Medulla oblongata (tissue), 1 donor: Measurements from ENCODE around the gene CLTC.

Experiments
- DNase-seq: peaks from one replicate; pipeline ENCODE4 v3.0.0-alpha.2; 2015; ENCODE audit errors: extremely low spot score

Gene CLTC

GRCh38 chr17:59683283-59683682, 63.6 kb downstream of the CLTC start:
- no peak for DNase-seq

GRCh38 chr17:59684967-59685366, 65.3 kb downstream of the CLTC start:
- DNase-seq: no peak

- DNase-seq: no peak
These were observed 68.3 kb downstream of the CLTC start for GRCh38 chr17:59688008-59688407.

- DNase-seq: no peak
These were observed 68.8 kb downstream of the CLTC start for GRCh38 chr17:59688496-59688895.

- DNase-seq: no peak
These were observed 73.9 kb downstream of the CLTC start for GRCh38 chr17:59693582-59693981.

- no peak for DNase-seq
These were observed 74.6 kb downstream of the CLTC start for GRCh38 chr17:59694344-59694743.

- DNase-seq: no peak
These were observed 76.4 kb downstream of the CLTC start for GRCh38 chr17:59695945-59696681.

GRCh38 chr17:59696682-59697277, 77.1 kb downstream of the CLTC start:
- no peak for DNase-seq

GRCh38 chr17:59698143-59698542, 78.4 kb downstream of the CLTC start:
- no peak for DNase-seq

GRCh38 chr17:59699218-59699617, 79.5 kb downstream of the CLTC start:
- no peak for DNase-seq

- no peak for DNase-seq
These were observed 80.1 kb downstream of the CLTC start for GRCh38 chr17:59699786-59700185.

- no peak for DNase-seq
These were observed 82.6 kb downstream of the CLTC start for GRCh38 chr17:59702304-59702703.

- peak; percentile 100 for DNase-seq
These were observed 87.7 kb downstream of the CLTC start, which contains the start of the genes PTRH2 and VMP1 for GRCh38 chr17:59707149-59707970. Gene PTRH2 (minus strand): TSS chr17:59707430. CDS start chr17:59697978, 9,452 bp downstream. Gene VMP1 (plus strand): TSS chr17:59707654. CDS start chr17:59731447, 23,793 bp downstream.

GRCh38 chr17:59707971-59708430, 88.3 kb downstream of the CLTC start:
- no peak for DNase-seq

GRCh38 chr17:59711936-59712335, 92.2 kb downstream of the CLTC start:
- no peak for DNase-seq

- DNase-seq: no peak
These were observed 93.2 kb downstream of the CLTC start for GRCh38 chr17:59712862-59713261.

GRCh38 chr17:59714255-59714654, 94.6 kb downstream of the CLTC start:
- no peak for DNase-seq

- no peak for DNase-seq
These were observed 96.7 kb downstream of the CLTC start for GRCh38 chr17:59716427-59716826.

- peak; percentile 69 for DNase-seq
These were observed 99.8 kb downstream of the CLTC start for GRCh38 chr17:59719526-59719925.

- DNase-seq: no peak
These were observed 102.9 kb downstream of the CLTC start for GRCh38 chr17:59722623-59723022.

- no peak for DNase-seq
These were observed 103.3 kb downstream of the CLTC start for GRCh38 chr17:59723041-59723440.

- no peak for DNase-seq
These were observed 103.9 kb downstream of the CLTC start for GRCh38 chr17:59723607-59724006.
